ENCODE measurements around the gene WBP2. TPM values are rescaled to one million over a fixed set of nuclear protein-coding genes. Genes with fewer than 3 reads are reported as not detected.

Gene WBP2
- polyA plus RNA-seq, 1 donor from 2014 or later = 21.7 TPM

GRCh38 chr17:75817571-75817970 is 37.6 kb downstream of the WBP2 start:
- no peaks in the 10 kb centered on the region for H3K27me3 ChIP-seq (ENCODE audit: insufficient read depth, low read depth, low read length)
- no peak overlapping the region for H3K4me3 ChIP-seq (ENCODE audit: low read length)
- H4K20me1 ChIP-seq (ENCODE audit: insufficient read depth) = no peaks in the 10 kb centered on the region

GRCh38 chr17:75816693-75817092 is 38.4 kb downstream of the WBP2 start:
- no peaks in the 10 kb centered on the region for H3K9me2 ChIP-seq (ENCODE audit: insufficient read depth, low read length)
- H3K79me2 ChIP-seq (replicated peaks; ENCODE audit: insufficient read depth, low read length) = no peaks in the 10 kb centered on the region
- H3K36me3 ChIP-seq (ENCODE audit: insufficient read depth, low read length) = no peaks in the 10 kb centered on the region
- no peaks in the 10 kb centered on the region for H4K20me1 ChIP-seq (ENCODE audit: insufficient read depth)
- no peak overlapping the region for H3K27ac ChIP-seq (ENCODE audit: low read length)
- no peaks in the 10 kb centered on the region for H3F3A ChIP-seq (ENCODE audit: insufficient read depth, low read length, poor library complexity, severe bottlenecking)
- TF ChIP-seq RAD21 (conservative IDR thresholded peaks at IDR 0.05) (no peak), TAF1 (IDR thresholded peaks at IDR 0.05; ENCODE audit: low read depth) (no peak), SMC3 (conservative IDR thresholded peaks at IDR 0.05; ENCODE audit: poor library complexity) (no peak)
- no peak overlapping the region for H3K4me3 ChIP-seq (ENCODE audit: low read length)
- no peak overlapping the region for H3K9ac ChIP-seq (ENCODE audit: low read length)
- no peaks in the 10 kb centered on the region for H3K9me3 ChIP-seq (ENCODE audit: low read length)
- no peak overlapping the region for H2AFZ ChIP-seq (ENCODE audit: low read depth, low read length)
- no peak overlapping the region for H3K4me2 ChIP-seq (ENCODE audit: low read length)
- no peaks in the 10 kb centered on the region for H3K27me3 ChIP-seq (ENCODE audit: insufficient read depth, low read depth, low read length)

More at GRCh38 chr17:75817571-75817970, 37.6 kb downstream of the WBP2 start:
- no peaks in the 10 kb centered on the region for H3K9me3 ChIP-seq (ENCODE audit: low read length)
- TF ChIP-seq RAD21 (conservative IDR thresholded peaks at IDR 0.05) (no peak), POLR2AphosphoS5 (IDR thresholded peaks at IDR 0.05) (no peak), CTCF (IDR thresholded peaks at IDR 0.05; ENCODE audit: poor library complexity, severe bottlenecking) (no peak), TAF1 (IDR thresholded peaks at IDR 0.05; ENCODE audit: low read depth) (no peak), MXI1 (conservative IDR thresholded peaks at IDR 0.05; ENCODE audit: poor library complexity, severe bottlenecking) (no peak), EZH2 (IDR thresholded peaks at IDR 0.05; ENCODE audit: borderline replicate concordance, insufficient read depth, low read length, poor library complexity, severe bottlenecking) (no peak), EP300 (conservative IDR thresholded peaks at IDR 0.05; ENCODE audit: poor library complexity, severe bottlenecking) (no peak), SMC3 (conservative IDR thresholded peaks at IDR 0.05; ENCODE audit: poor library complexity) (no peak), REST (IDR thresholded peaks at IDR 0.05; ENCODE audit: borderline replicate concordance) (no peak)
- no peaks in the 10 kb centered on the region for H3F3A ChIP-seq (ENCODE audit: insufficient read depth, low read length, poor library complexity, severe bottlenecking)
- H3K36me3 ChIP-seq (ENCODE audit: insufficient read depth, low read length) = no peaks in the 10 kb centered on the region
- no peaks in the 10 kb centered on the region for H3K9me2 ChIP-seq (ENCODE audit: insufficient read depth, low read length)
- H2AFZ ChIP-seq (ENCODE audit: low read depth, low read length) = no peak overlapping the region
- no peaks in the 10 kb centered on the region for H3K79me2 ChIP-seq (replicated peaks; ENCODE audit: insufficient read depth, low read length)
- H3K9ac ChIP-seq (ENCODE audit: low read length) = no peak overlapping the region
- no peak overlapping the region for H3K27ac ChIP-seq (ENCODE audit: low read length)
- H3K4me2 ChIP-seq (ENCODE audit: low read length) = no peak overlapping the region

- no peaks in the 10 kb centered on the region for H3K36me3 ChIP-seq (ENCODE audit: insufficient read depth, low read length)
- no peak overlapping the region for H3K4me3 ChIP-seq (ENCODE audit: low read length)
- no peaks in the 10 kb centered on the region for H3F3A ChIP-seq (ENCODE audit: insufficient read depth, low read length, poor library complexity, severe bottlenecking)
- H3K4me2 ChIP-seq (ENCODE audit: low read length) = no peak overlapping the region
- H3K9me2 ChIP-seq (ENCODE audit: insufficient read depth, low read length) = no peaks in the 10 kb centered on the region
- H3K27ac ChIP-seq (ENCODE audit: low read length) = no peak overlapping the region
- H2AFZ ChIP-seq (ENCODE audit: low read depth, low read length) = no peak overlapping the region
- H3K79me2 ChIP-seq (replicated peaks; ENCODE audit: insufficient read depth, low read length) = no peaks in the 10 kb centered on the region
- no peak overlapping the region for H3K9ac ChIP-seq (ENCODE audit: low read length)
- H3K9me3 ChIP-seq (ENCODE audit: low read length) = no peaks in the 10 kb centered on the region
- TF ChIP-seq REST (IDR thresholded peaks at IDR 0.05; ENCODE audit: borderline replicate concordance) = no peak
- TF ChIP-seq MXI1 (conservative IDR thresholded peaks at IDR 0.05; ENCODE audit: poor library complexity, severe bottlenecking) = no peak
- H4K20me1 ChIP-seq (ENCODE audit: insufficient read depth) = no peaks in the 10 kb centered on the region
- no peaks in the 10 kb centered on the region for H3K27me3 ChIP-seq (ENCODE audit: insufficient read depth, low read depth, low read length)
Observed at GRCh38 chr17:75815399-75815798, 39.7 kb downstream of the WBP2 start.
